Measurements from ENCODE around the gene OR2D3.

OR2D3 gene

DNA sequence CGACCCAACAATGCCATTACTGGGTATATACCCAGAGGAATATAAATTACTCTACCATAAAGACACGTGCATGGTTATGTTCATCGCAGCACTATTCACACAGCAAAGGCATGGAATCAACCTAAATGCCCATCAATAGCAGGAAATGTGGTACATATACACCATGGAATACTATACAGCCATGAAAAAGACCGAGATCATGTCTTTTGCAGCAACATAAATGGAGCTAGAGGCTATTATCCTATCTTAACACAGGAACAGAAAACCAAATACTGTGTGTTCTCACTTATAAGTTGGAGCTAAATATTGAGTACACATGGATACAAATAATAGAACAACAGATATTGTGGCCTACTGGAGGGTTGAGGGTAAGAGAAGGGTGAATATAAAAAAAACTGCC is 32.0 kb upstream of the OR2D3 start:
- Histone ChIP-seq H3K4me1 (ENCODE audit: insufficient read depth, low read length, severe bottlenecking) (no peaks in the 10 kb centered on the region), H3K4me2 (ENCODE audit: low read length) (no peak overlapping the region), H4K20me1 (ENCODE audit: insufficient read depth, low read length) (no peaks in the 10 kb centered on the region), H3K4me3 (ENCODE audit: low read depth, low read length, poor library complexity, severe bottlenecking) (no peak overlapping the region), H3F3A (ENCODE audit: insufficient read depth, low read length) (no peaks in the 10 kb centered on the region), H3K9ac (ENCODE audit: low read length) (no peak overlapping the region), H3K79me2 (ENCODE audit: insufficient read depth, low read length) (no peaks in the 10 kb centered on the region), H3K27ac (ENCODE audit: low read depth, low read length, poor library complexity, severe bottlenecking) (no peak overlapping the region), H2AFZ (ENCODE audit: low read length) (no peak overlapping the region), H3K27me3 (ENCODE audit: insufficient read depth, low read length) (no peaks in the 10 kb centered on the region), H3K9me2 (ENCODE audit: low read depth, low read length) (no peaks in the 10 kb centered on the region), H3K9me3 (ENCODE audit: low read length) (no peaks in the 10 kb centered on the region), H3K36me3 (ENCODE audit: insufficient read depth, low read length) (no peaks in the 10 kb centered on the region)
- TF ChIP-seq, protein P1, sequence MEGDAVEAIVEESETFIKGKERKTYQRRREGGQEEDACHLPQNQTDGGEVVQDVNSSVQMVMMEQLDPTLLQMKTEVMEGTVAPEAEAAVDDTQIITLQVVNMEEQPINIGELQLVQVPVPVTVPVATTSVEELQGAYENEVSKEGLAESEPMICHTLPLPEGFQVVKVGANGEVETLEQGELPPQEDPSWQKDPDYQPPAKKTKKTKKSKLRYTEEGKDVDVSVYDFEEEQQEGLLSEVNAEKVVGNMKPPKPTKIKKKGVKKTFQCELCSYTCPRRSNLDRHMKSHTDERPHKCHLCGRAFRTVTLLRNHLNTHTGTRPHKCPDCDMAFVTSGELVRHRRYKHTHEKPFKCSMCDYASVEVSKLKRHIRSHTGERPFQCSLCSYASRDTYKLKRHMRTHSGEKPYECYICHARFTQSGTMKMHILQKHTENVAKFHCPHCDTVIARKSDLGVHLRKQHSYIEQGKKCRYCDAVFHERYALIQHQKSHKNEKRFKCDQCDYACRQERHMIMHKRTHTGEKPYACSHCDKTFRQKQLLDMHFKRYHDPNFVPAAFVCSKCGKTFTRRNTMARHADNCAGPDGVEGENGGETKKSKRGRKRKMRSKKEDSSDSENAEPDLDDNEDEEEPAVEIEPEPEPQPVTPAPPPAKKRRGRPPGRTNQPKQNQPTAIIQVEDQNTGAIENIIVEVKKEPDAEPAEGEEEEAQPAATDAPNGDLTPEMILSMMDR (IDR thresholded peaks at IDR 0.05; ENCODE audit: low read length) = no peak
- no peak for TF ChIP-seq EZH2 (IDR thresholded peaks at IDR 0.05; ENCODE audit: borderline replicate concordance, low read length)

DNA sequence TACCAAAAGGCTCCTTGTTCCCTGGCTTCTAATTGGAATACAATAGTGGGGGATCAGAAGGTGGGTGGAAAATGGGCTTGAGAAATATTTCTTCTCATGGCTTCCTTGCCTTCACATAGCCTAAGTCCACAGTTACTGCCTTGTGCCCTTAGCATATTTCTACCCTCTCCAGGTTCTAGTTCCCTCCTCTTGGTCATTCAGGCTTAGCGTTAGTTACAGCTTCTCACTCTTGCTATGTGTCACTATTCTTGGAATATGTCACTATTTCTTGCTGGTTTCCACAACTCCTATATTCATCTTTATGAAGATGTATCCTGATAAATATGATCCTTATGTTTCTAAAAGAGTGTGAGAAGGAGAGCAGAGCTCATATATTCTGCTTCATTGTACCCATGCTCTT is 31.0 kb upstream of the OR2D3 start:
- H3K9ac ChIP-seq (ENCODE audit: low read length) = no peak overlapping the region
- no peaks in the 10 kb centered on the region for H3K4me1 ChIP-seq (ENCODE audit: insufficient read depth, low read length, severe bottlenecking)
- H3K9me2 ChIP-seq (ENCODE audit: low read depth, low read length) = no peaks in the 10 kb centered on the region
- no peak overlapping the region for H3K4me2 ChIP-seq (ENCODE audit: low read length)
- H3K9me3 ChIP-seq (ENCODE audit: low read length) = no peaks in the 10 kb centered on the region
- no peaks in the 10 kb centered on the region for H3F3A ChIP-seq (ENCODE audit: insufficient read depth, low read length)
- no peaks in the 10 kb centered on the region for H3K79me2 ChIP-seq (ENCODE audit: insufficient read depth, low read length)
- no peaks in the 10 kb centered on the region for H3K27me3 ChIP-seq (ENCODE audit: insufficient read depth, low read length)
- H4K20me1 ChIP-seq (ENCODE audit: insufficient read depth, low read length) = no peaks in the 10 kb centered on the region
- H3K36me3 ChIP-seq (ENCODE audit: insufficient read depth, low read length) = no peaks in the 10 kb centered on the region
- H3K27ac ChIP-seq (ENCODE audit: low read depth, low read length, poor library complexity, severe bottlenecking) = no peak overlapping the region
- no peak overlapping the region for H3K4me3 ChIP-seq (ENCODE audit: low read depth, low read length, poor library complexity, severe bottlenecking)
- H2AFZ ChIP-seq (ENCODE audit: low read length) = no peak overlapping the region
- TF ChIP-seq, protein P1 (IDR thresholded peaks at IDR 0.05; ENCODE audit: low read length) = no peak
- no peak for TF ChIP-seq EZH2 (IDR thresholded peaks at IDR 0.05; ENCODE audit: borderline replicate concordance, low read length)

DNA sequence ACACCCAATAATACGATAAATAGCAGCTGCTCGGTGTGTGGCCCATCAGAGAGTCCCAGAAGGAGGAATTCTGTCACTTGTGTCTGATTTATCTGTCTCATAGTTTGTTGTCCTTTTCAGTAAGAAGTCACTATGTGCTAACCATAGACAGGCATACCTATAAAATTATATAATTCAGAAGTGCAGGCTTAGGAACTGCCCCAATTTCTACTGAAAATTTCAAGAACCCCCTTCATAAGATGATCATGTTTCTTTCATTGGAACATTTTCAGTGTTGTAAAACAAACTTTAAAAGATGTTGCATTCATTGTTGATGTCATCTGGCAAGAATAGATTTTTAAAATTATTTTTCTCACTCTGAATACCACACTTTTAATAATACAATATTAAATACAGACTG is 28.4 kb upstream of the OR2D3 start, which contains the start of gene OR2D2:
Gene OR2D2 (minus strand): TSS at position 101 of the 400 bp plus-strand sequence. CDS start 0 bp downstream, at position 101.
- H3K9me2 ChIP-seq (ENCODE audit: low read depth, low read length) = no peaks in the 10 kb centered on the region
- no peak within 1 kb of the TSS for H3K9ac ChIP-seq (ENCODE audit: low read length)
- H3K27ac ChIP-seq (ENCODE audit: low read depth, low read length, poor library complexity, severe bottlenecking) = no peak within 1 kb of the TSS
- no peaks in the 10 kb centered on the region for H3K79me2 ChIP-seq (ENCODE audit: insufficient read depth, low read length)
- no peaks in the 10 kb centered on the region for H3K4me1 ChIP-seq (ENCODE audit: insufficient read depth, low read length, severe bottlenecking)
- H3K27me3 ChIP-seq (ENCODE audit: insufficient read depth, low read length) = no peaks in the 10 kb centered on the region
- H3K4me3 ChIP-seq (ENCODE audit: low read depth, low read length, poor library complexity, severe bottlenecking) = no peak within 1 kb of the TSS
- no peak within 1 kb of the TSS for H2AFZ ChIP-seq (ENCODE audit: low read length)
- no peaks in the 10 kb centered on the region for H3F3A ChIP-seq (ENCODE audit: insufficient read depth, low read length)
- no peaks in the 10 kb centered on the region for H3K9me3 ChIP-seq (ENCODE audit: low read length)
- no peak within 1 kb of the TSS for H3K4me2 ChIP-seq (ENCODE audit: low read length)
- no peaks in the 10 kb centered on the region for H3K36me3 ChIP-seq (ENCODE audit: insufficient read depth, low read length)
- no peaks in the 10 kb centered on the region for H4K20me1 ChIP-seq (ENCODE audit: insufficient read depth, low read length)
- TF ChIP-seq, protein P1 (IDR thresholded peaks at IDR 0.05; ENCODE audit: low read length) = no peak
- TF ChIP-seq EZH2 (IDR thresholded peaks at IDR 0.05; ENCODE audit: borderline replicate concordance, low read length) = no peak

Measured in OCI-LY1 (cell line).